Measurements from ENCODE around the gene PPP6R3. TPM values are rescaled to one million over a fixed set of nuclear protein-coding genes. Genes with fewer than 3 reads are reported as not detected.

The PPP6R3 gene
- total RNA-seq, 2 donors from 2014 or later: 118 to 146 TPM

GRCh38 chr11:68583041-68583446 is 122.5 kb downstream of the PPP6R3 start:
- H3K36me3 ChIP-seq: no peaks in the 10 kb centered on the region
- WGBS: 70% methylated on average over 2 of the region's 2 CpGs
- TF ChIP-seq, protein P1, sequence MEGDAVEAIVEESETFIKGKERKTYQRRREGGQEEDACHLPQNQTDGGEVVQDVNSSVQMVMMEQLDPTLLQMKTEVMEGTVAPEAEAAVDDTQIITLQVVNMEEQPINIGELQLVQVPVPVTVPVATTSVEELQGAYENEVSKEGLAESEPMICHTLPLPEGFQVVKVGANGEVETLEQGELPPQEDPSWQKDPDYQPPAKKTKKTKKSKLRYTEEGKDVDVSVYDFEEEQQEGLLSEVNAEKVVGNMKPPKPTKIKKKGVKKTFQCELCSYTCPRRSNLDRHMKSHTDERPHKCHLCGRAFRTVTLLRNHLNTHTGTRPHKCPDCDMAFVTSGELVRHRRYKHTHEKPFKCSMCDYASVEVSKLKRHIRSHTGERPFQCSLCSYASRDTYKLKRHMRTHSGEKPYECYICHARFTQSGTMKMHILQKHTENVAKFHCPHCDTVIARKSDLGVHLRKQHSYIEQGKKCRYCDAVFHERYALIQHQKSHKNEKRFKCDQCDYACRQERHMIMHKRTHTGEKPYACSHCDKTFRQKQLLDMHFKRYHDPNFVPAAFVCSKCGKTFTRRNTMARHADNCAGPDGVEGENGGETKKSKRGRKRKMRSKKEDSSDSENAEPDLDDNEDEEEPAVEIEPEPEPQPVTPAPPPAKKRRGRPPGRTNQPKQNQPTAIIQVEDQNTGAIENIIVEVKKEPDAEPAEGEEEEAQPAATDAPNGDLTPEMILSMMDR (IDR thresholded peaks at IDR 0.05): no peak
- no peak for TF ChIP-seq POLR2A (IDR thresholded peaks at IDR 0.05)
- TF ChIP-seq POLR2AphosphoS5 (IDR thresholded peaks at IDR 0.05): no peak
- H3K27me3 ChIP-seq (replicated peaks; ENCODE audit: insufficient read depth): no peaks in the 10 kb centered on the region
- H3K27ac ChIP-seq: no peak overlapping the region
- H3K4me1 ChIP-seq (replicated peaks): no peaks in the 10 kb centered on the region
- no peak overlapping the region for H3K4me3 ChIP-seq
- no peaks in the 10 kb centered on the region for H3K9me3 ChIP-seq
- no peak for DNase-seq (ENCODE audit: low spot score)
- intact Hi-C loops (cut with DNase I): no loop called here

DNA sequence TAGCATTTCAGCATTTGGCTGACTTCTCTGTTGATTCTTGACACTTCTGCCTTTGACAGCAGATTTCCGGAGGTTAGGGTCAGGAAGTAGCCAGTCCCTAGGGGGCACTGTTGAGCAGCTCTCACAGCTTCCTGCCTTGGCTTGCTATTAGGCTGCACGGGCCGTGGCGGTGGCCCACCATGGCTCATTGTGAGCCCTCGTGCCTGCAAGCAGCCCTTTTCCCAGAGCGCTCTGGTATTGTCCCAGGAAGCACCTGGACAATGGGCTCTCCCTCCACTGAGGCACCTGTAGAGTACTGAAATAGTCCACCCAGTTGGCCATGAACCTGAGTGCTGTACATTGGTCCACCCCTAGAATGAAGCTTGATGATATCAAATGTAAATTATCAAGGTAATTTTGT is 123.5 kb downstream of the PPP6R3 start:
- Histone ChIP-seq H3K36me3 (no peaks in the 10 kb centered on the region), H3K27ac (no peak overlapping the region), H3K4me1 (replicated peaks) (no peaks in the 10 kb centered on the region), H3K9me3 (no peaks in the 10 kb centered on the region), H3K27me3 (replicated peaks; ENCODE audit: insufficient read depth) (no peaks in the 10 kb centered on the region), H3K4me3 (no peak overlapping the region)
- DNase-seq (ENCODE audit: low spot score): no peak
- intact Hi-C loops (cut with DNase I): no loop called here
- TF ChIP-seq POLR2AphosphoS5 (IDR thresholded peaks at IDR 0.05): no peak
- TF ChIP-seq, protein P1 (IDR thresholded peaks at IDR 0.05): peak in 3 of 4 experiments; percentile 9 to 28 (median 12)
- TF ChIP-seq POLR2A (IDR thresholded peaks at IDR 0.05): no peak
- WGBS: 56% methylated on average over 6 of the region's 6 CpGs

DNA sequence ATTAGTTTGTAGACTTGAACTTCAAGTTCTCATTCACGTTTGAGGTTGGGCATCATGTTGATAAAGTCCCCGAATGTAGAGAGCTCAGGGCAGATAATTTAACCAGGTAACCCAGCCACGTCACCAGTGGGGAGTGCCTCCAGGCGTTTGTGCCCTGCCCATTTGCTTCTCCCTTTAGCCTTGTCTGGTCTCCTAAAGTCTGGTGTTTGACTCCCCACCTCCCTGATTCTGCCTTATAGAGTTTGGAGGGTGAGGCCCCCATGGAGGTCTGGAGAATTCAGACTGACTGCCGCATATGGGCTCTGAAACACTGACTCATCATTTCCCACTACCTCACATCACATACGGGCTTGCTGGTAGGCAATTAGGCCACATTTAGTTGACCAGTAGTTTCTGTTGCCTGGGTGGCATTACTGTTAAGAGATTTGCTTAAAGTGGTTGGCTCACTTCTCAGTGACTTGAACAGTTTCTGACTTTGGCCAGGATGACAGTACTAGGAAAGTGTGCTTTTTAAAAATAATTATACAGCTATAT is 124.5 kb downstream of the PPP6R3 start:
- no peak overlapping the region for H3K27ac ChIP-seq
- intact Hi-C loops (cut with DNase I): no loop called here
- DNase-seq (ENCODE audit: low spot score): no peak
- no peaks in the 10 kb centered on the region for H3K4me1 ChIP-seq (replicated peaks)
- WGBS: 87% methylated on average over 6 of the region's 6 CpGs
- H3K4me3 ChIP-seq: no peak overlapping the region
- TF ChIP-seq, protein P1 (IDR thresholded peaks at IDR 0.05): no peak
- TF ChIP-seq POLR2A (IDR thresholded peaks at IDR 0.05) (no peak), POLR2AphosphoS5 (IDR thresholded peaks at IDR 0.05) (no peak)
- no peaks in the 10 kb centered on the region for H3K9me3 ChIP-seq
- H3K27me3 ChIP-seq (replicated peaks; ENCODE audit: insufficient read depth): no peaks in the 10 kb centered on the region
- no peaks in the 10 kb centered on the region for H3K36me3 ChIP-seq

DNA sequence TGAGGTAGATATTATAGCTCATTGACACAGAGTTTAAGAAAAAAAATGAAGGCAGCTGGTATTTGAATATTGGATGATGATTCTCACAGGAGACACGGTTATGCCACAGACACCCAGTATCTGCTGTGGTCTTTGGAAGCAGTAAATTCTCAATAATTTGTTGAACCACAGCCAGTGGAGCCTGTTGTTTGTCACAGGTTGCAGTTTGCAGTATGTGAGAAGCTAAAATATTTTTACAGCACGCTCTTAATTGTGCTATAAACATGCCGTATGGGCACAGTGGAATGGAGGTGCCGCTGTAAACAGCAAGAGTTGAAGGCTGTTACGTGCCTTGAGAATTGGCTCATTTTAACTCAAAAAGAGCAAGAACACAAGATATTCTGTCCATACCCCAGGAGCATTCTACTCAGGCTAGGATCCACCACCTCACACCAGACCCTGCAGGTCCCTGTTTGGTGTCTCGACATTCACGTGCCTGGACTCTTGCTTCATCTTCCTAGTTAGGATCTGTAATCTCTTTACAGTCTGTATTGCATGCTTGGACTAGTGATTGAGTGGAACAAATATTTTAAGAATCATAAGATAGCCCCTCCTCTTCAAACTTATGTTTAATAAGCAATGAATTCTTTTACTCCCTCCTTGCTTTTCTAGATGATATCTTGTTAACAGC is 129.1 kb downstream of the PPP6R3 start:
- no peaks in the 10 kb centered on the region for H3K27me3 ChIP-seq (replicated peaks; ENCODE audit: insufficient read depth)
- TF ChIP-seq POLR2A (IDR thresholded peaks at IDR 0.05) (no peak), POLR2AphosphoS5 (IDR thresholded peaks at IDR 0.05) (no peak)
- TF ChIP-seq, protein P1 (IDR thresholded peaks at IDR 0.05): no peak
- no peak overlapping the region for H3K27ac ChIP-seq
- DNase-seq (ENCODE audit: low spot score): no peak
- intact Hi-C loops (cut with DNase I): no loop called here
- peaks cover 14% of the 10 kb centered on the region in 2 donors for H3K36me3 ChIP-seq
- no peaks in the 10 kb centered on the region for H3K9me3 ChIP-seq
- 67% methylated on average over 7 of the region's 7 CpGs for WGBS
- H3K4me3 ChIP-seq: no peak overlapping the region
- no peaks in the 10 kb centered on the region for H3K4me1 ChIP-seq (replicated peaks)

GRCh38 chr11:68591719-68592118 is 131.2 kb downstream of the PPP6R3 start:
- no peak for DNase-seq (ENCODE audit: low spot score)
- Histone ChIP-seq H3K4me1 (replicated peaks) (no peaks in the 10 kb centered on the region), H3K4me3 (no peak overlapping the region), H3K27me3 (replicated peaks; ENCODE audit: insufficient read depth) (no peaks in the 10 kb centered on the region), H3K27ac (no peak overlapping the region), H3K36me3 (peaks cover 18 to 22% of the 10 kb centered on the region in 2 donors), H3K9me3 (no peaks in the 10 kb centered on the region)
- WGBS: 97% methylated on average over 5 of the region's 5 CpGs
- intact Hi-C loops (cut with DNase I): no loop called here
- TF ChIP-seq, protein P1 (IDR thresholded peaks at IDR 0.05): no peak
- no peak for TF ChIP-seq POLR2AphosphoS5 (IDR thresholded peaks at IDR 0.05)
- no peak for TF ChIP-seq POLR2A (IDR thresholded peaks at IDR 0.05)
